ENCODE data around the gene SLK. TPM values are rescaled to one million over a fixed set of nuclear protein-coding genes. Genes with fewer than 3 reads are reported as not detected.

Gene SLK
- total RNA-seq, 1 donor from 2014 or later: 27.5 TPM

GRCh38 chr10:103960103-103960502 is 6.8 kb upstream of the SLK start:
- TF ChIP-seq EZH2 (IDR thresholded peaks at IDR 0.05; ENCODE audit: insufficient read depth, low read length): no peak
- TF ChIP-seq, protein P1, sequence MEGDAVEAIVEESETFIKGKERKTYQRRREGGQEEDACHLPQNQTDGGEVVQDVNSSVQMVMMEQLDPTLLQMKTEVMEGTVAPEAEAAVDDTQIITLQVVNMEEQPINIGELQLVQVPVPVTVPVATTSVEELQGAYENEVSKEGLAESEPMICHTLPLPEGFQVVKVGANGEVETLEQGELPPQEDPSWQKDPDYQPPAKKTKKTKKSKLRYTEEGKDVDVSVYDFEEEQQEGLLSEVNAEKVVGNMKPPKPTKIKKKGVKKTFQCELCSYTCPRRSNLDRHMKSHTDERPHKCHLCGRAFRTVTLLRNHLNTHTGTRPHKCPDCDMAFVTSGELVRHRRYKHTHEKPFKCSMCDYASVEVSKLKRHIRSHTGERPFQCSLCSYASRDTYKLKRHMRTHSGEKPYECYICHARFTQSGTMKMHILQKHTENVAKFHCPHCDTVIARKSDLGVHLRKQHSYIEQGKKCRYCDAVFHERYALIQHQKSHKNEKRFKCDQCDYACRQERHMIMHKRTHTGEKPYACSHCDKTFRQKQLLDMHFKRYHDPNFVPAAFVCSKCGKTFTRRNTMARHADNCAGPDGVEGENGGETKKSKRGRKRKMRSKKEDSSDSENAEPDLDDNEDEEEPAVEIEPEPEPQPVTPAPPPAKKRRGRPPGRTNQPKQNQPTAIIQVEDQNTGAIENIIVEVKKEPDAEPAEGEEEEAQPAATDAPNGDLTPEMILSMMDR (IDR thresholded peaks at IDR 0.05; ENCODE audit: insufficient read depth, low read depth, low read length): no peak
- H3K27ac Mint-ChIP-seq (ENCODE audit: unreplicated experiment): no peak overlapping the region
- no peak overlapping the region for H3K4me2 ChIP-seq (ENCODE audit: low read length)
- H4K20me1 ChIP-seq (ENCODE audit: insufficient read depth, low read length): no peaks in the 10 kb centered on the region
- H2AFZ ChIP-seq (ENCODE audit: low read depth, low read length): no peak overlapping the region
- no peak overlapping the region for H3K9ac ChIP-seq (ENCODE audit: low read length)
- H3K36me3 Mint-ChIP-seq (ENCODE audit: low read depth, unreplicated experiment): no peaks in the 10 kb centered on the region
- no peaks in the 10 kb centered on the region for H3K27me3 Mint-ChIP-seq (ENCODE audit: low read depth, unreplicated experiment)
- peaks cover 2% of the 10 kb centered on the region for H3K9me3 Mint-ChIP-seq (ENCODE audit: unreplicated experiment)
- no peaks in the 10 kb centered on the region for H3K9me3 ChIP-seq (ENCODE audit: insufficient read depth, low read depth, low read length)
- no peaks in the 10 kb centered on the region for H3K79me2 ChIP-seq (ENCODE audit: insufficient read depth, low read length)
- no peaks in the 10 kb centered on the region for H3K4me1 Mint-ChIP-seq (ENCODE audit: low read depth, unreplicated experiment)
- FAIRE-seq (no peak), DNase-seq (ENCODE audit: low read depth) (no peak)
- H3K4me1 ChIP-seq (ENCODE audit: insufficient read depth, low read length): no peaks in the 10 kb centered on the region
- no peaks in the 10 kb centered on the region for H3K27me3 ChIP-seq (ENCODE audit: insufficient read depth, low read length)
- H3K27ac ChIP-seq (ENCODE audit: low read depth, low read length): no peak overlapping the region
- no peak overlapping the region for H3K4me3 ChIP-seq (ENCODE audit: insufficient read depth, low read depth, low read length)
- no peaks in the 10 kb centered on the region for H3K36me3 ChIP-seq (ENCODE audit: insufficient read depth, low read length)
- H3K4me3 Mint-ChIP-seq (ENCODE audit: unreplicated experiment): no peak overlapping the region

GRCh38 chr10:103967448-103968071 is 620 bp downstream of the SLK start:
- no peaks in the 10 kb centered on the region for H3K27me3 ChIP-seq (ENCODE audit: insufficient read depth, low read length)
- H3K36me3 ChIP-seq (ENCODE audit: insufficient read depth, low read length): no peaks in the 10 kb centered on the region
- H3K4me3 ChIP-seq (ENCODE audit: insufficient read depth, low read depth, low read length): peak overlapping the region; percentile 99
- DNase-seq (ENCODE audit: low read depth): peak; percentile 15
- no peaks in the 10 kb centered on the region for H3K27me3 Mint-ChIP-seq (ENCODE audit: low read depth, unreplicated experiment)
- peak overlapping the region; percentile 96 for H3K9ac ChIP-seq (ENCODE audit: low read length)
- H3K79me2 ChIP-seq (ENCODE audit: insufficient read depth, low read length): peaks cover 53% of the 10 kb centered on the region
- H3K4me2 ChIP-seq (ENCODE audit: low read length): peak overlapping the region; percentile 94
- no peaks in the 10 kb centered on the region for H3K9me3 ChIP-seq (ENCODE audit: insufficient read depth, low read depth, low read length)
- H3K4me1 ChIP-seq (ENCODE audit: insufficient read depth, low read length): peaks cover 9% of the 10 kb centered on the region
- TF ChIP-seq, protein P1 (IDR thresholded peaks at IDR 0.05; ENCODE audit: insufficient read depth, low read depth, low read length): no peak
- no peak for TF ChIP-seq EZH2 (IDR thresholded peaks at IDR 0.05; ENCODE audit: insufficient read depth, low read length)
- no peak for FAIRE-seq
- peak overlapping the region; percentile 92 for H3K27ac Mint-ChIP-seq (ENCODE audit: unreplicated experiment)
- H4K20me1 ChIP-seq (ENCODE audit: insufficient read depth, low read length): peaks cover 38% of the 10 kb centered on the region
- peak overlapping the region; percentile 97 for H3K4me3 Mint-ChIP-seq (ENCODE audit: unreplicated experiment)
- H3K27ac ChIP-seq (ENCODE audit: low read depth, low read length): peak overlapping the region; percentile 77
- H3K36me3 Mint-ChIP-seq (ENCODE audit: low read depth, unreplicated experiment): no peaks in the 10 kb centered on the region
- H3K9me3 Mint-ChIP-seq (ENCODE audit: unreplicated experiment): no peaks in the 10 kb centered on the region
- H2AFZ ChIP-seq (ENCODE audit: low read depth, low read length): peak overlapping the region; percentile 98
- H3K4me1 Mint-ChIP-seq (ENCODE audit: low read depth, unreplicated experiment): peaks cover 13% of the 10 kb centered on the region
